ENCODE data around the gene NPHP3.

GRCh38 chr3:132637590-132637989 is 84.6 kb downstream of the NPHP3 start:
- no peak for TF ChIP-seq CTCF (IDR thresholded peaks at IDR 0.05; ENCODE audit: insufficient read depth, low read depth, low read length)
- TF ChIP-seq EZH2 (IDR thresholded peaks at IDR 0.05; ENCODE audit: insufficient read depth, low read length), result no peak

Data from astrocyte (in vitro differentiated cells and primary cell).